K562 (cell line): ENCODE measurements around the gene NDUFA7. TPM values are rescaled to one million over a fixed set of nuclear protein-coding genes. Genes with fewer than 3 reads are reported as not detected.
"Not testable (repeated sequence)": the region's sequence is repeated elsewhere in the genome, so short reads cannot be mapped to it uniquely, and the experiment has no call there.

Experiments used
- ATAC-seq: fragments of 200-7000 bp; cut with Tn5 transposase; 3 replicates; pipeline ENCODE4 v1.9.1; 2020; ENCODE audit warnings: moderate library complexity
- BruUV-seq: library from RNA; stranded (reverse); fragments of 400-500 nt; replicated peaks from 2 replicates; lab custom pipeline; 2021; lab: Mats Ljungman, UMichigan
- CTCF ChIA-PET: fragments of 300-600 bp; formaldehyde crosslinking; extraction: SDS; loops from one replicate; lab custom pipeline; 2021; ENCODE audit warnings: low intra/inter-chr PET ratio; lab: Yijun Ruan, JAX
- POLR2A ChIA-PET: fragments of 300-600, 350-650 bp; sonication (Branson Sonifier 250); formaldehyde crosslinking; extraction: SDS; loops from one replicate; lab custom pipeline; 2021; ENCODE audit warnings: antibody characterized with exemption, inconsistent platforms; lab: Yijun Ruan, JAX
- DNase-seq, 4 experiments: peaks; one replicate each; pipeline versions ENCODE4 v3.0.0 to v3.0.0-alpha.2; 2011 to 2018; ENCODE audit warnings: low spot score in 3 of 4, mixed read lengths in 3 of 4; ENCODE audit errors: extremely low read depth in 1 of 4
- FAIRE-seq: peaks from 2 replicates; lab custom pipeline; 2011; peaks lifted over from hg19 to GRCh38; lab: Jason Lieb, UNC
- H2AFZ ChIP-seq: 2 replicates; pipeline ENCODE4 v1.6.0; 2011; ENCODE audit warnings: low read depth, low read length, control low read depth, inconsistent platforms
- H3K27ac ChIP-seq: fragments of 200-600 bp; 3 replicates; pipeline ENCODE4 v1.8.0; 2011; ENCODE audit warnings: low read depth, mild to moderate bottlenecking, control low read depth, inconsistent platforms, low read length, moderate library complexity, mixed read lengths; ENCODE audit errors: extremely low read depth
- H3K27me3 ChIP-seq, 2 experiments: fragments of 300-600 bp in 1 of 2; 2 replicates in 1 of 2; 3 replicates in 1 of 2; pipeline versions ENCODE4 v1.6.0 to v1.8.0; 2011; ENCODE audit warnings: inconsistent platforms in 2 of 2, low read length in 2 of 2, mild to moderate bottlenecking in 1 of 2, mixed read lengths in 1 of 2, moderate library complexity in 1 of 2; ENCODE audit not compliant: control insufficient read depth in 2 of 2, insufficient read depth in 2 of 2
- H3K36me3 ChIP-seq: fragments of 300-600 bp; 3 replicates; pipeline ENCODE4 v1.8.0; 2011; ENCODE audit warnings: mild to moderate bottlenecking, low read length, inconsistent platforms; ENCODE audit not compliant: control insufficient read depth, insufficient read depth
- H3K4me1 ChIP-seq, 2 experiments: fragments of 200-600 bp in 1 of 2; replicated peaks in 1 of 2; 2 replicates in 1 of 2; 3 replicates in 1 of 2; pipeline versions ENCODE4 v1.5.1 to v1.8.0; 2011; ENCODE audit warnings: inconsistent platforms in 2 of 2, low read length in 2 of 2, mild to moderate bottlenecking in 1 of 2, mixed read lengths in 1 of 2, moderate library complexity in 1 of 2; ENCODE audit not compliant: control insufficient read depth in 2 of 2, insufficient read depth in 2 of 2
- H3K4me2 ChIP-seq: 2 replicates; pipeline ENCODE4 v1.6.1; 2011; ENCODE audit warnings: low read length, control low read depth, inconsistent platforms, mixed read lengths; ENCODE audit not compliant: insufficient read depth
- H3K4me3 ChIP-seq: fragments of 200-600 bp; sonication (generic), shearing (Covaris generic); 2 replicates; pipeline ENCODE4 v1.5.1; 2016; ENCODE audit warnings: control low read depth, inconsistent platforms
- H3K79me2 ChIP-seq: fragments of 200-600 bp; 3 replicates; pipeline ENCODE4 v1.8.0; 2011; ENCODE audit warnings: low read length, inconsistent platforms; ENCODE audit not compliant: control insufficient read depth, insufficient read depth
- H3K9ac ChIP-seq, 2 experiments: 2 replicates each; pipeline versions ENCODE4 v1.6.0 to v1.6.1; 2011; ENCODE audit warnings: low read depth in 2 of 2, low read length in 2 of 2, control low read depth in 1 of 2, inconsistent platforms in 1 of 2, mild to moderate bottlenecking in 1 of 2, mixed read lengths in 1 of 2; ENCODE audit not compliant: insufficient read depth in 1 of 2
- H3K9me1 ChIP-seq: one replicate; pipeline ENCODE4 v1.6.0; 2011; ENCODE audit warnings: inconsistent platforms, mild to moderate bottlenecking, low read length, moderate library complexity; ENCODE audit not compliant: control insufficient read depth, insufficient read depth
- H3K9me3 ChIP-seq: replicated peaks from 2 replicates; pipeline ENCODE4 v1.5.1; 2011; ENCODE audit warnings: low read depth, low read length, inconsistent platforms; ENCODE audit not compliant: control insufficient read depth, insufficient read depth
- H4K20me1 ChIP-seq: replicated peaks from 2 replicates; pipeline ENCODE4 v1.6.1; 2011; ENCODE audit warnings: low read length, inconsistent platforms, mixed read lengths; ENCODE audit not compliant: control insufficient read depth, insufficient read depth
- ZNF384 ChIP-seq: IDR thresholded peaks from 2 replicates; pipeline ENCODE4 v1.6.1; 2012; ENCODE audit warnings: low read depth, low read length, improper control_type of control experiment
- WGBS: fragments of 100-300 bp; shearing (Covaris generic); methylation state at CpG from one replicate; pipeline ENCODE4 v1.1.6; 2016; ENCODE audit warnings: low coverage, mixed read lengths; ENCODE audit not compliant: insufficient coverage; ENCODE audit errors: missing lambda C conversion rate; 5-methylcytosine and 5-hydroxymethylcytosine counted together
- in situ Hi-C: fragments of 300-500 bp; cut with MboI; formaldehyde crosslinking; loops from 4 replicates; pipeline ENCODE4 v1.15.0; 2018; ENCODE audit warnings: inconsistent platforms, mixed read lengths
- intact Hi-C: fragments of 100-400 bp; cut with micrococcal nuclease; formaldehyde crosslinking; loops from 2 replicates; pipeline ENCODE4 v1.14.2; 2022
- polyA plus RNA-seq, 8 experiments: library from polyadenylated mRNA; depleted of rRNA in 4 of 8; stranded (reverse) in 5 of 8; unstranded in 3 of 8; fragments of >200 nt; fragmentation: Nextera tagmentation in 2 of 8; fragmentation: Illumina TruSeq in 1 of 8; extraction: Ambion mirVana in 2 of 8; extraction: Trizol in 1 of 8; gene quantifications; 2 replicates each; pipeline versions ENCODE4 v1.2.1 to v1.2.3, GENCODE V29; 2011 to 2014; ENCODE audit warnings: inconsistent platforms in 1 of 8, missing spikeins in 1 of 8
- total RNA-seq, 7 experiments: library from RNA; depleted of rRNA in 6 of 7; stranded (reverse); fragments of >200 nt in 6 of 7; fragmentation: Illumina TruSeq in 2 of 7; extraction: Trizol in 2 of 7; gene quantifications; 2 replicates each; pipeline versions ENCODE4 v1.2.1 to v1.2.3, GENCODE V29; 2011 to 2021; ENCODE audit warnings: low replicate concordance in 1 of 7
- TF ChIP-seq, protein P1 (sequence below), 3 experiments: IDR thresholded peaks in 2 of 3; conservative IDR thresholded peaks in 1 of 3; 2 replicates each; pipeline ENCODE4 v1.5.1; 2011 to 2012; ENCODE audit warnings: low read length in 3 of 3, mild to moderate bottlenecking in 3 of 3, control low read depth in 2 of 3, improper control_type of control experiment in 1 of 3, inconsistent platforms in 1 of 3, low read depth in 1 of 3, mixed read lengths in 1 of 3, moderate library complexity in 1 of 3; ENCODE audit not compliant: insufficient read depth in 2 of 3

Gene NDUFA7
- total and polyA plus RNA-seq, 9 of the 15 experiments (the other 6 are each of a cell fraction or from before 2014, with no cell fraction given), result 70.8 to 348 (median 142) TPM

GRCh38 chr19:8318835-8319234 is 2.3 kb downstream of the NDUFA7 start:
- intact Hi-C loops, H3K27me3 ChIP-seq, FAIRE-seq, CTCF ChIA-PET, H3K9ac ChIP-seq, H2AFZ ChIP-seq, H3K9me1 ChIP-seq, H3K9me3 ChIP-seq, H3K27ac ChIP-seq, H3K4me2 ChIP-seq, in situ Hi-C loops, BruUV-seq, H3K4me3 ChIP-seq, ATAC-seq: not testable (repeated sequence)
- peaks cover 65% of the 10 kb centered on the region for H3K36me3 ChIP-seq
- WGBS, result 84% methylated on average over 6 of the region's 9 CpGs
- peaks cover 14 to 18% of the 10 kb centered on the region in 2 experiments for H3K4me1 ChIP-seq
- TF ChIP-seq, protein P1, sequence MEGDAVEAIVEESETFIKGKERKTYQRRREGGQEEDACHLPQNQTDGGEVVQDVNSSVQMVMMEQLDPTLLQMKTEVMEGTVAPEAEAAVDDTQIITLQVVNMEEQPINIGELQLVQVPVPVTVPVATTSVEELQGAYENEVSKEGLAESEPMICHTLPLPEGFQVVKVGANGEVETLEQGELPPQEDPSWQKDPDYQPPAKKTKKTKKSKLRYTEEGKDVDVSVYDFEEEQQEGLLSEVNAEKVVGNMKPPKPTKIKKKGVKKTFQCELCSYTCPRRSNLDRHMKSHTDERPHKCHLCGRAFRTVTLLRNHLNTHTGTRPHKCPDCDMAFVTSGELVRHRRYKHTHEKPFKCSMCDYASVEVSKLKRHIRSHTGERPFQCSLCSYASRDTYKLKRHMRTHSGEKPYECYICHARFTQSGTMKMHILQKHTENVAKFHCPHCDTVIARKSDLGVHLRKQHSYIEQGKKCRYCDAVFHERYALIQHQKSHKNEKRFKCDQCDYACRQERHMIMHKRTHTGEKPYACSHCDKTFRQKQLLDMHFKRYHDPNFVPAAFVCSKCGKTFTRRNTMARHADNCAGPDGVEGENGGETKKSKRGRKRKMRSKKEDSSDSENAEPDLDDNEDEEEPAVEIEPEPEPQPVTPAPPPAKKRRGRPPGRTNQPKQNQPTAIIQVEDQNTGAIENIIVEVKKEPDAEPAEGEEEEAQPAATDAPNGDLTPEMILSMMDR (IDR thresholded peaks at IDR 0.05 in 2 of 3, conservative IDR thresholded peaks at IDR 0.05 in 1 of 3; ENCODE audit: insufficient read depth in 2 of 3, low read depth in 1 of 3, low read length in 3 of 3), result peak in 1 of 3 experiments; percentile 23; a peak in 1 of 6 replicates
- TF ChIP-seq ZNF384, result peak; percentile 55; the same call in 1 of the 2 replicates
- peaks cover 48% of the 10 kb centered on the region for H3K79me2 ChIP-seq
- peaks cover 19% of the 10 kb centered on the region; the same call in 1 of the 2 replicates for H4K20me1 ChIP-seq
- peak in 3 of 4 experiments; percentile 8 to 22 (median 21) for DNase-seq
- POLR2A ChIA-PET, result interaction anchor here (0.9 to 1.3 kb wide), 2 partner anchors 12 to 14 kb away, joined by 3 read pairs; no protein-coding TSS in a partner anchor
